SK-N-SH (cell line): ENCODE measurements around the gene BMPR1B. TPM values are rescaled to one million over a fixed set of nuclear protein-coding genes. Genes with fewer than 3 reads are reported as not detected.

ENCODE experiments used
- CTCF ChIA-PET: fragments of 300-600, 350-600 bp; formaldehyde crosslinking; extraction: SDS; loops from one replicate; lab custom pipeline; 2021; lab: Yijun Ruan, JAX
- POLR2A ChIA-PET: fragments of 350-600 bp; sonication (Branson Sonifier 250); formaldehyde crosslinking; extraction: SDS; loops from one replicate; lab custom pipeline; 2020; ENCODE audit warnings: antibody characterized with exemption, inconsistent platforms; lab: Yijun Ruan, JAX
- DNase-seq: peaks from one replicate; pipeline ENCODE4 v3.0.0; 2012
- H2AFZ ChIP-seq: fragments of 200-600 bp; sonication (generic); 2 replicates; pipeline ENCODE4 v1.8.1; 2016; ENCODE audit warnings: antibody characterized with exemption, mild to moderate bottlenecking, low read depth
- H3F3A ChIP-seq: fragments of 200-600 bp; sonication (generic); replicated peaks from 2 replicates; pipeline ENCODE3; 2016; ENCODE audit warnings: antibody characterized with exemption, mild to moderate bottlenecking; ENCODE audit not compliant: insufficient read depth
- H3K27ac ChIP-seq, 2 experiments: fragments of 200-500 bp in 1 of 2; fragments of 200-600 bp in 1 of 2; sonication (Bioruptor generic) in 1 of 2; sonication (generic), shearing (Covaris generic) in 1 of 2; 2 replicates each; pipeline versions ENCODE4 v1.5.1 to v1.6.1; 2014 to 2016; ENCODE audit warnings: low read depth in 2 of 2, inconsistent platforms in 1 of 2, low read length in 1 of 2, mild to moderate bottlenecking in 1 of 2, mixed read lengths in 1 of 2
- H3K27me3 ChIP-seq: fragments of 200-600 bp; sonication (generic), shearing (Covaris generic); 2 replicates; pipeline ENCODE4 v1.6.1; 2016; ENCODE audit warnings: mixed run types; ENCODE audit not compliant: insufficient read depth
- H3K36me3 ChIP-seq, 2 experiments: fragments of 200-500 bp in 1 of 2; fragments of 200-600 bp in 1 of 2; sonication (Bioruptor generic) in 1 of 2; sonication (generic) in 1 of 2; replicated peaks in 1 of 2; 2 replicates each; pipeline versions ENCODE3 to v1.5.1; 2014 to 2016; ENCODE audit warnings: low read length in 1 of 2, mild to moderate bottlenecking in 1 of 2; ENCODE audit not compliant: insufficient read depth in 2 of 2, control insufficient read depth in 1 of 2
- H3K4me1 ChIP-seq, 2 experiments: fragments of 200-500 bp in 1 of 2; fragments of 200-600 bp in 1 of 2; sonication (Bioruptor generic) in 1 of 2; sonication (generic), shearing (Covaris generic) in 1 of 2; 2 replicates each; pipeline versions ENCODE4 v1.5.1 to v1.6.1; 2014 to 2016; ENCODE audit warnings: low read depth in 1 of 2, low read length in 1 of 2, mixed run types in 1 of 2; ENCODE audit not compliant: insufficient read depth in 2 of 2, control insufficient read depth in 1 of 2
- H3K4me2 ChIP-seq: fragments of 200-600 bp; sonication (generic), shearing (Covaris generic); 2 replicates; pipeline ENCODE4 v1.6.1; 2017; ENCODE audit warnings: mixed run types
- H3K4me3 ChIP-seq, 2 experiments: fragments of 200-500 bp in 1 of 2; fragments of 200-600 bp in 1 of 2; sonication (Bioruptor generic) in 1 of 2; sonication (generic), shearing (Covaris generic) in 1 of 2; 2 replicates each; pipeline versions ENCODE4 v1.5.1 to v1.8.1; 2014 to 2016; ENCODE audit warnings: low read depth in 2 of 2, inconsistent platforms in 1 of 2, low read length in 1 of 2, mild to moderate bottlenecking in 1 of 2, mixed read lengths in 1 of 2, moderate library complexity in 1 of 2
- H3K79me2 ChIP-seq: fragments of 200-600 bp; sonication (generic); 2 replicates; pipeline ENCODE4 v1.8.1; 2017; ENCODE audit warnings: mild to moderate bottlenecking; ENCODE audit not compliant: insufficient read depth
- H3K9ac ChIP-seq: fragments of 200-600 bp; sonication (generic); 2 replicates; pipeline ENCODE4 v1.6.1; 2017; ENCODE audit warnings: mixed run types
- H3K9me2 ChIP-seq: fragments of 200-600 bp; sonication (generic); 2 replicates; pipeline ENCODE4 v1.6.1; 2017; ENCODE audit warnings: mixed run types
- H3K9me3 ChIP-seq: fragments of 200-600 bp; sonication (generic); 2 replicates; pipeline ENCODE4 v1.6.1; 2017; ENCODE audit warnings: mixed run types, mild to moderate bottlenecking, moderate library complexity
- H4K20me1 ChIP-seq: fragments of 200-600 bp; sonication (generic); 2 replicates; pipeline ENCODE4 v1.6.1; 2017; ENCODE audit warnings: mild to moderate bottlenecking, mixed run types; ENCODE audit not compliant: insufficient read depth
- CTCF ChIP-seq: fragments of 200-600 bp; sonication (generic); IDR thresholded peaks from 2 replicates; pipeline ENCODE4 v1.6.1; 2017; ENCODE audit warnings: antibody characterized with exemption, mild to moderate bottlenecking, moderate library complexity
- EP300 ChIP-seq, 2 experiments: IDR thresholded peaks; 2 replicates each; pipeline versions ENCODE4 v1.4.0 to v1.6.1; 2012; ENCODE audit warnings: borderline replicate concordance in 1 of 2, low read depth in 1 of 2, low read length in 1 of 2
- EZH2phosphoT487 ChIP-seq: fragments of 200-600 bp; sonication (generic); IDR thresholded peaks from 2 replicates; pipeline ENCODE4 v1.6.1; 2017; ENCODE audit warnings: low read depth, mixed run types, mild to moderate bottlenecking, antibody characterized with exemption, moderate library complexity, borderline replicate concordance
- FOSL2 ChIP-seq: IDR thresholded peaks from 2 replicates; pipeline ENCODE4 v1.4.0; 2012; ENCODE audit warnings: low read depth, mild to moderate bottlenecking, moderate library complexity, borderline replicate concordance
- FOXJ3 ChIP-seq: sonication (generic); formaldehyde crosslinking; IDR thresholded peaks from 2 replicates; pipeline ENCODE4 v1.5.1; 2020; ENCODE audit warnings: mild to moderate bottlenecking, missing genetic modification reagents
- GATA2 ChIP-seq: sonication (generic); formaldehyde crosslinking; IDR thresholded peaks from 2 replicates; pipeline ENCODE4 v1.5.0; 2020; ENCODE audit warnings: mild to moderate bottlenecking, missing genetic modification reagents
- IRF3 ChIP-seq: fragments of 150-350 bp; IDR thresholded peaks from 2 replicates; pipeline ENCODE4 v1.6.1; 2016; ENCODE audit warnings: mild to moderate bottlenecking, low read depth, low read length
- JUND ChIP-seq: IDR thresholded peaks from 2 replicates; pipeline ENCODE4 v1.4.0; 2012
- MEF2A ChIP-seq: IDR thresholded peaks from 2 replicates; pipeline ENCODE4 v1.4.0; 2012; ENCODE audit warnings: low read depth, borderline replicate concordance
- MXI1 ChIP-seq: IDR thresholded peaks from 2 replicates; pipeline ENCODE4 v1.6.1; 2012; ENCODE audit warnings: mild to moderate bottlenecking, low read depth, low read length, improper control_type of control experiment
- NFIC ChIP-seq: IDR thresholded peaks from 2 replicates; pipeline ENCODE4 v1.4.0; 2012; ENCODE audit warnings: borderline replicate concordance
- PBX3 ChIP-seq: IDR thresholded peaks from 2 replicates; pipeline ENCODE4; 2012
- RAD21 ChIP-seq: IDR thresholded peaks from 2 replicates; pipeline ENCODE4 v1.6.1; 2012; ENCODE audit warnings: mild to moderate bottlenecking, low read length
- RCOR1 ChIP-seq: fragments of 150-350 bp; IDR thresholded peaks from 2 replicates; pipeline ENCODE4 v1.6.1; 2017; ENCODE audit warnings: antibody characterized with exemption, low read length
- SIN3A ChIP-seq: IDR thresholded peaks from 2 replicates; pipeline ENCODE4 v1.6.1; 2012; ENCODE audit warnings: low read depth, mild to moderate bottlenecking, low read length, moderate library complexity, borderline replicate concordance
- SMC3 ChIP-seq: IDR thresholded peaks from 2 replicates; pipeline ENCODE4 v1.6.1; 2012; ENCODE audit warnings: low read depth, low read length, improper control_type of control experiment
- TAF1 ChIP-seq: IDR thresholded peaks from 2 replicates; pipeline ENCODE4 v1.6.1; 2012; ENCODE audit warnings: low read depth, mild to moderate bottlenecking, low read length, moderate library complexity, borderline replicate concordance
- TEAD4 ChIP-seq: IDR thresholded peaks from 2 replicates; pipeline ENCODE4 v1.4.0; 2012; ENCODE audit warnings: mild to moderate bottlenecking, borderline replicate concordance; ENCODE audit not compliant: insufficient read depth
- USF2 ChIP-seq: fragments of 150-350 bp; IDR thresholded peaks from 2 replicates; pipeline ENCODE4 v1.6.1; 2017; ENCODE audit warnings: antibody characterized with exemption, low read length, low read depth, borderline replicate concordance
- YY1 ChIP-seq: IDR thresholded peaks from 2 replicates; pipeline ENCODE4 v1.4.0; 2012; ENCODE audit warnings: low read depth, mild to moderate bottlenecking
- polyA plus RNA-seq, 3 experiments: library from polyadenylated mRNA; depleted of rRNA; stranded (reverse); fragments of >200 nt; gene quantifications; 2 replicates each; pipeline ENCODE4 v1.2.3, GENCODE V29; 2012

The BMPR1B gene
- polyA plus RNA-seq, 1 of the 3 experiments (the other 2 are of a cell fraction) = 0.16 TPM

GRCh38 chr4:94965852-94966251 lies 208.1 kb downstream of the BMPR1B start:
- no peaks in the 10 kb centered on the region for H3K9me3 ChIP-seq
- no peak overlapping the region for H3K4me3 ChIP-seq
- H3K9ac ChIP-seq = no peak overlapping the region
- no peaks in the 10 kb centered on the region for H3K4me1 ChIP-seq
- H2AFZ ChIP-seq = no peak overlapping the region
- H3K27me3 ChIP-seq = no peaks in the 10 kb centered on the region
- H3K36me3 ChIP-seq = no peaks in the 10 kb centered on the region
- ChIA-PET POLR2A (no interaction called here), CTCF (interaction anchor here (1.6 kb wide), 1 partner anchor 11 kb away, joined by 6 read pairs; no protein-coding TSS in a partner anchor)
- TF ChIP-seq MXI1 = no peak
- TF ChIP-seq MEF2A = no peak
- no peak for TF ChIP-seq IRF3
- no peak for TF ChIP-seq JUND
- TF ChIP-seq SMC3 = no peak
- no peak for TF ChIP-seq YY1
- TF ChIP-seq RCOR1 = no peak
- TF ChIP-seq PBX3 = no peak
- no peak for TF ChIP-seq GATA2 (CRISPR knock-in tag)
- no peak for TF ChIP-seq FOSL2
- TF ChIP-seq NFIC = no peak
- TF ChIP-seq RAD21 = no peak
- no peak for TF ChIP-seq TEAD4
- no peak for TF ChIP-seq FOXJ3 (CRISPR knock-in tag)
- no peak for TF ChIP-seq SIN3A
- TF ChIP-seq TAF1 = no peak
- no peak for TF ChIP-seq USF2
- TF ChIP-seq CTCF = no peak
- no peak for TF ChIP-seq EP300 (IDR thresholded peaks at IDR 0.05; ENCODE audit: borderline replicate concordance in 1 of 2, low read depth in 1 of 2, low read length in 1 of 2)
- no peak for TF ChIP-seq EZH2phosphoT487
- H3K9me2 ChIP-seq = no peaks in the 10 kb centered on the region
- no peaks in the 10 kb centered on the region for H4K20me1 ChIP-seq
- no peak overlapping the region for H3K4me2 ChIP-seq
- H3F3A ChIP-seq = no peaks in the 10 kb centered on the region
- DNase-seq = no peak
- no peaks in the 10 kb centered on the region for H3K79me2 ChIP-seq
- no peak overlapping the region for H3K27ac ChIP-seq
